MV-4-11 (cell line): ENCODE results near the gene LZTFL1.
A peak's percentile ranks its signal among the peaks of the same experiment; 100 is the strongest.
"Not testable (repeated sequence)": the region's sequence is repeated elsewhere in the genome, so short reads cannot be mapped to it uniquely, and the experiment has no call there.

ENCODE experiments used
- DNase-seq: peaks from one replicate; lab custom pipeline; 2025; lab: John Stamatoyannopoulos, UW

The LZTFL1 gene

GRCh38 chr3:45864760-45865519 lies 23.0 kb upstream of the LZTFL1 start:
- DNase-seq: no peak

GRCh38 chr3:45861043-45861719 lies 19.3 kb upstream of the LZTFL1 start:
- no peak for DNase-seq

- DNase-seq: no peak
These were observed 18.6 kb upstream of the LZTFL1 start for GRCh38 chr3:45860481-45860880.

- peak; percentile 15 for DNase-seq
These were observed 17.1 kb upstream of the LZTFL1 start for GRCh38 chr3:45858809-45859543.

- DNase-seq: not testable (repeated sequence)
These were observed 15.1 kb upstream of the LZTFL1 start for GRCh38 chr3:45857024-45857423.

- DNase-seq: not testable (repeated sequence)
These were observed 14.4 kb upstream of the LZTFL1 start for GRCh38 chr3:45856323-45856722.

- no peak for DNase-seq
These were observed 10.9 kb upstream of the LZTFL1 start for GRCh38 chr3:45852828-45853227.

GRCh38 chr3:45848392-45848791 lies 6.5 kb upstream of the LZTFL1 start:
- DNase-seq: no peak

- DNase-seq: no peak
These were observed 2.7 kb upstream of the LZTFL1 start for GRCh38 chr3:45844616-45845015.

- no peak for DNase-seq
These were observed 1.1 kb upstream of the LZTFL1 start for GRCh38 chr3:45842851-45843625.

- DNase-seq: peak; percentile 61
These were observed 531 bp downstream of the LZTFL1 start for GRCh38 chr3:45841420-45841756.

- no peak for DNase-seq
These were observed 3.5 kb downstream of the LZTFL1 start for GRCh38 chr3:45838466-45838865.

GRCh38 chr3:45832699-45833098 lies 9.2 kb downstream of the LZTFL1 start:
- no peak for DNase-seq

GRCh38 chr3:45830121-45830520 lies 11.8 kb downstream of the LZTFL1 start:
- no peak for DNase-seq

GRCh38 chr3:45826908-45827307 lies 15.0 kb downstream of the LZTFL1 start:
- no peak for DNase-seq

- no peak for DNase-seq
These were observed 15.6 kb downstream of the LZTFL1 start for GRCh38 chr3:45826321-45826720.

- no peak for DNase-seq
These were observed 20.8 kb downstream of the LZTFL1 start for GRCh38 chr3:45821127-45821526.

GRCh38 chr3:45819543-45819942 lies 22.4 kb downstream of the LZTFL1 start:
- no peak for DNase-seq

GRCh38 chr3:45817831-45818522 lies 23.9 kb downstream of the LZTFL1 start:
- DNase-seq: peak; percentile 13

- DNase-seq: no peak
These were observed 25.4 kb downstream of the LZTFL1 start for GRCh38 chr3:45816544-45816943.

- DNase-seq: no peak
These were observed 27.6 kb downstream of the LZTFL1 start for GRCh38 chr3:45814322-45814721.
